GM12892 (cell line): Measurements from ENCODE around the gene GIPC2.

Experiments used
- DNase-seq: peaks from one replicate; pipeline ENCODE4 v3.0.0; 2011; ENCODE audit not compliant: insufficient read length
- FAIRE-seq: peaks from 2 replicates; lab custom pipeline; 2011; peaks lifted over from hg19 to GRCh38; lab: Jason Lieb, UNC
- POLR2A ChIP-seq: IDR thresholded peaks from 2 replicates; pipeline ENCODE4 v1.6.1; 2011; ENCODE audit warnings: low read depth, low read length, control low read depth
- POLR2AphosphoS5 ChIP-seq: IDR thresholded peaks from 2 replicates; pipeline ENCODE4 v1.6.1; 2011; ENCODE audit warnings: low read depth, low read length, control low read depth
- TAF1 ChIP-seq: IDR thresholded peaks from 2 replicates; pipeline ENCODE4 v1.6.1; 2011; ENCODE audit warnings: low read depth, mild to moderate bottlenecking, control low read depth, low read length, borderline replicate concordance

GIPC2 gene

GRCh38 chr1:78043436-78043835 lies 2.3 kb upstream of the GIPC2 start:
- no peak for TF ChIP-seq POLR2AphosphoS5
- no peak for TF ChIP-seq TAF1
- no peak for TF ChIP-seq POLR2A

GRCh38 chr1:78044796-78045562 lies 787 bp upstream of the GIPC2 start:
- TF ChIP-seq TAF1 (no peak), POLR2A (no peak), POLR2AphosphoS5 (no peak)
- FAIRE-seq (peak; percentile 46), DNase-seq (no peak)

More at GRCh38 chr1:78043436-78043835, 2.3 kb upstream of the GIPC2 start:
- FAIRE-seq: no peak
- DNase-seq: no peak

DNA sequence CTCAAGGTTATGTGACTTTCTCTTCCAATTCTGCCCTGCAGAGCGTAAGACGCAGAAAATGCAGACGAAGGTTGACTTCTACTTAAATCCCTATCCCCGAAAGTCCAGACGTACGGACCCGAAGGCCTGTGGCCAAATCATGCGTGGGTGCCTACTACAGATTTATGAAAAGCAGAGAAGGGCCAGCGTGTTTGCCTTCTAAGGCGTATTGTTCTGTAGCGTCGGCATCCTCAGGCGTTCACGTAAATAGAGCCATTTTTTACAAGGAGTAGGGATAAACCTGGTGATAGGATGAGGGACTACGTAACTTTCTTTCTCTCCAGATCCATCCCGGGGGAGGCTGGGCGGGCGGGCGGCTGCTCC lies 222 bp upstream of the GIPC2 start:
- FAIRE-seq (no peak), DNase-seq (no peak)
- TF ChIP-seq POLR2A (no peak), TAF1 (no peak), POLR2AphosphoS5 (no peak)

DNA sequence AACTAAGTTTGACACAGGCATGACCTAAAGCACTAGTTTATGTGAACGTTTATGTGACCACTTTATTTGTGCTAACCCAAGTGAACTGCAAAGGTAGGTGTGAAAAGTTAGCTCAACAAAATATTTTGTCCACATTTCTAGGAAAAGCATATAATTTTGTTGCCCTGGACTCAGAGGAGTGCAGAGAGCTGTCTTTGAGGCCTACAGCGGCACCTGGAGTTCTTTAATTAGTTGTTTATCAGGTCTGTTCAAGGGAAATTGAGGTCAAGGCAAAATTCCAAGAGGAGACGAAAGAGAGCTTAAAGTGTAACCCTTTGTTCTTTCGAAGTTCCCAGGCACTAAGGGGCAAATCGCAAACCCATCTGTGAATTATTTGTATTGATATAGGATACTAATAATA lies 1.3 kb downstream of the GIPC2 start:
- FAIRE-seq (no peak), DNase-seq (no peak)
- TF ChIP-seq POLR2AphosphoS5 (no peak), TAF1 (no peak), POLR2A (no peak)

- no peak for FAIRE-seq
- no peak for DNase-seq
- TF ChIP-seq TAF1 (no peak), POLR2A (no peak), POLR2AphosphoS5 (no peak)
Measured at GRCh38 chr1:78047631-78048030, 1.9 kb downstream of the GIPC2 start.

DNA sequence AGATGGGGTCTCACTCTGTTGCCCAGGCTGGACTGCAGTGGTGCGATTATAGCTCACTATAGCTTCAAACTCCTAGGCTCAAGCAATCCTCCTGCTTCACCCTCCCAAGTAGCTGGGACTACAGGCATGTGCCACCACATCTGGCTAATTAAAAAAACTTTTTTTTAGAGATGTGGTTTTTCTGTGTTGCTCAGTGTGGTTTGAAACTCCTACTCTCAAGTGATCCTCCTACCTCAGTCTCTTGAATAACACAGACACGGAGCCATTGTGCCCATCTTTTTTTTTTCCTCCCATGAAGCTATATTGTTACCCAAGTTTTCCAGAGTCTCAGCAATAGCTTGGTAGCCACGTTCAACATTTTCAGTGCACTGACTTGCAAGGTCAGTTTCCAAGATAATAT lies 2.7 kb downstream of the GIPC2 start:
- no peak for FAIRE-seq
- DNase-seq: no peak
- TF ChIP-seq TAF1: no peak
- TF ChIP-seq POLR2AphosphoS5: no peak
- TF ChIP-seq POLR2A: no peak

DNA sequence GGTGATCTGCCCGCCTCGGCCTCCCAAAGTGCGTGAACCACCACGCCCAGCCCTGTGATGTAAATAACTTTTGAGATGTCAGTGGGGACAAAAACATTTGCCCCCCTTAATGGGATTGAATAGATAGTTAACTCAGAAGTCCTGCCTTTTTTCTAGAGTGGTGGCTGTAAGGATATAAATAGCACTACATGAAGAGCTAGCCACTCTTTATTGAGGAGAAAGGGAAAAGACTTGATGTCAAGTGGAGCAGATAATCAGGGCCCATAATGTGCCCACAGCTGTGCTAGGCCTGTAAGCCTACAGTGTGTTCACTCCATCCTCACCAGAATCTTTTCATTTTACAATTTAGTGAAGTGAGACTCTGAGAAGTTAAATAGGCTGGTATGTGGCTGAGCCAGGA lies 3.6 kb downstream of the GIPC2 start:
- no peak for DNase-seq
- no peak for TF ChIP-seq TAF1
- FAIRE-seq: no peak

DNA sequence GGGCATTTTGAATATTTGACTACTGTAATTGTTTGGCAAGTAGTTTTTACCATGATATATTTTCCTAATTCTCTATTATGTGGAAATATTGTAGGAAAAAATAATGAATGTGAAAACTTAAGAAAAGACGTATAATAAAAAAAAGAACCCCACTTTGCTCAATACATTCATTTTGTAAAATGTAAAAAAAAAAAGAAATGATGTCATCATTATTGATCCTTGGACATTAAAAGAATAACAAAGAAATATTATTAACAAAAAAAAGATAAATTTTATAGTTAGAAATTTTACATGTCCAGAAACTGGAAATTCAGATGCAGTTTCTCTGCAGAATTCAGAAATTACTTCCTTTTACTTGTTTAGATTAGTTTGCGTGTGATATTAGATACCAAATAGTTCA lies 5.2 kb downstream of the GIPC2 start:
- DNase-seq: no peak
- TF ChIP-seq POLR2A (no peak), TAF1 (no peak), POLR2AphosphoS5 (no peak)
- no peak for FAIRE-seq

GRCh38 chr1:78052685-78053405 lies 7.1 kb downstream of the GIPC2 start:
- FAIRE-seq (peak; percentile 24), DNase-seq (no peak)
- TF ChIP-seq POLR2AphosphoS5 (no peak), TAF1 (no peak), POLR2A (no peak)

GRCh38 chr1:78053498-78053897 lies 7.7 kb downstream of the GIPC2 start:
- FAIRE-seq: no peak

GRCh38 chr1:78054559-78054958 lies 8.8 kb downstream of the GIPC2 start:
- TF ChIP-seq POLR2AphosphoS5 (no peak), POLR2A (no peak), TAF1 (no peak)
- peak; percentile 82 for FAIRE-seq
- DNase-seq: no peak

More at GRCh38 chr1:78053498-78053897, 7.7 kb downstream of the GIPC2 start:
- TF ChIP-seq TAF1 (no peak), POLR2AphosphoS5 (no peak), POLR2A (no peak)
- no peak for DNase-seq

- FAIRE-seq: no peak
- no peak for DNase-seq
- TF ChIP-seq TAF1: no peak
- TF ChIP-seq POLR2A: no peak
- TF ChIP-seq POLR2AphosphoS5: no peak
Measured at GRCh38 chr1:78054972-78055371, 9.2 kb downstream of the GIPC2 start.
